H54 (cell line): ENCODE results near the gene PACSIN2.
A peak's percentile ranks its signal among the peaks of the same experiment; 100 is the strongest.

Experiments used
- DNase-seq: peaks from one replicate; pipeline ENCODE4 v3.0.0; 2011; ENCODE audit warnings: low spot score, mixed read lengths; ENCODE audit not compliant: insufficient read length
- FAIRE-seq: peaks from 3 replicates; lab custom pipeline; 2011; peaks lifted over from hg19 to GRCh38; lab: Jason Lieb, UNC
- POLR2A ChIP-seq: IDR thresholded peaks from 2 replicates; pipeline ENCODE4 v1.6.1; 2011; ENCODE audit warnings: low read depth, mild to moderate bottlenecking, low read length

Gene PACSIN2, protein sequence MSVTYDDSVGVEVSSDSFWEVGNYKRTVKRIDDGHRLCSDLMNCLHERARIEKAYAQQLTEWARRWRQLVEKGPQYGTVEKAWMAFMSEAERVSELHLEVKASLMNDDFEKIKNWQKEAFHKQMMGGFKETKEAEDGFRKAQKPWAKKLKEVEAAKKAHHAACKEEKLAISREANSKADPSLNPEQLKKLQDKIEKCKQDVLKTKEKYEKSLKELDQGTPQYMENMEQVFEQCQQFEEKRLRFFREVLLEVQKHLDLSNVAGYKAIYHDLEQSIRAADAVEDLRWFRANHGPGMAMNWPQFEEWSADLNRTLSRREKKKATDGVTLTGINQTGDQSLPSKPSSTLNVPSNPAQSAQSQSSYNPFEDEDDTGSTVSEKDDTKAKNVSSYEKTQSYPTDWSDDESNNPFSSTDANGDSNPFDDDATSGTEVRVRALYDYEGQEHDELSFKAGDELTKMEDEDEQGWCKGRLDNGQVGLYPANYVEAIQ

GRCh38 chr22:43014869-43015676, at the start of gene PACSIN2:
TSS of gene PACSIN2 (minus strand) at chr22:43015149. CDS start at chr22:42912080, 103,069 bp downstream.
- FAIRE-seq (no peak), DNase-seq (peak; percentile 84)
- peak; percentile 68 for TF ChIP-seq POLR2A

GRCh38 chr22:43060183-43060582, 45.2 kb upstream of the PACSIN2 start:
- FAIRE-seq (no peak), DNase-seq (peak; percentile 36)
- TF ChIP-seq POLR2A, result no peak

- DNase-seq, result no peak
- TF ChIP-seq POLR2A, result no peak
- no peak for FAIRE-seq
Observed at GRCh38 chr22:43057641-43058040, 42.7 kb upstream of the PACSIN2 start.

DNA sequence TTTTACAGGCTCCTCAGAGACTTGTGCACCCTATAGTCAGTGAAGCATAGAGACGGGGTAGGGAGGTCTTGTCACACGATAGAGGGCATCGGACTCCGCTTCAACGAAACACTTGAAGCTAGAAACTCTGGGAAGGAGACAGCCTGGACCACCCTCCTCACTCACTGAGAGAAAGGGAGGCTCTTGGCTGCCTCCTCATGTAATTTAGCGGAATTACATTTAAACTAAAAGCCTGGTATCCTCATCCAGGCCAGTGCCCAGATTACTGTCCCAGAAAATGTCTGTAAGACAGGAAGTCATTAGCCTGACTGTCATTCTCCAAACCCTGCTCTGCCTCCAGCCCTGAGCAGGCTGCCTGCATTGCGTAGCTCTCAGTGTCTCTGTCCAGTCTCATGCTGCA, 38.2 kb upstream of the PACSIN2 start:
- FAIRE-seq, result no peak
- no peak for TF ChIP-seq POLR2A

GRCh38 chr22:43050995-43051394, 36.0 kb upstream of the PACSIN2 start:
- FAIRE-seq (no peak), DNase-seq (no peak)
- no peak for TF ChIP-seq POLR2A

More for the DNA sequence above, 38.2 kb upstream of the PACSIN2 start:
- DNase-seq, result no peak

- no peak for DNase-seq
- no peak for TF ChIP-seq POLR2A
- no peak for FAIRE-seq
Observed at GRCh38 chr22:43047605-43048004, 32.7 kb upstream of the PACSIN2 start.

GRCh38 chr22:43044290-43044712, 29.4 kb upstream of the PACSIN2 start:
- no peak for DNase-seq
- no peak for FAIRE-seq

DNA sequence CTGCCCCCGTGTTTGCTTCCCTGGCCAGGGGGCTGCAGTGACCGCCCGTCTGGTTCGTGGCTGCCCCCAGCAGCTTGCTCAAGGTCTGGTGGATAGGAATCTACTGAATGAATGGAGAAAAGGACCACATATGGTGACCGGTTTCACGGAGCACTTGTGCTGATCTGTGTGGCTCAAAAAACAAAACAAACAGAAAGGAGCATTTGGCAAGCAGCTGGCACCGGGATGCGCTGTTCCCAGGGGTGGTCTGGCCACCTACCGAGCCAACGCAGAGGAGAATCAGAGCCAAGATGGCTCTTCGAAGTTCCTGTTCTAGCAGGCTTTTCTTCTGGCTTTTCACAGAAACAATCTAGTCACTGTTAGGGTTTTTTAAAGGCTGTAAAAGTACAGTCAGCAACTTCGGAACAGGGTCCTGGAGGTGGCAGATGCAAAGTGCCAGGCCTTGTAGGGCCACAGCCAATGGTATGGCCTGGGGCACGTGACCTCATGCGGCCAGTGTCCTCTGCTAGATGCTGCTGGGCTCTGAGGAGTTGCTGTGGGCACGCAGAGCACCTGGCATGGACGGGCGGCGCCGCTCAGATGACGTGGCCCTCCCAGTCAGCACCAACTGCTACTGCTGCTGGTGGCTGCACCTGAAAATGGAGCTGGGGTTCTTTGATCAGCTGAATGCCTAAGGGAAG, 27.3 kb upstream of the PACSIN2 start:
- DNase-seq, result no peak
- TF ChIP-seq POLR2A, result no peak
- FAIRE-seq, result no peak

More at GRCh38 chr22:43044290-43044712, 29.4 kb upstream of the PACSIN2 start:
- TF ChIP-seq POLR2A, result no peak

DNA sequence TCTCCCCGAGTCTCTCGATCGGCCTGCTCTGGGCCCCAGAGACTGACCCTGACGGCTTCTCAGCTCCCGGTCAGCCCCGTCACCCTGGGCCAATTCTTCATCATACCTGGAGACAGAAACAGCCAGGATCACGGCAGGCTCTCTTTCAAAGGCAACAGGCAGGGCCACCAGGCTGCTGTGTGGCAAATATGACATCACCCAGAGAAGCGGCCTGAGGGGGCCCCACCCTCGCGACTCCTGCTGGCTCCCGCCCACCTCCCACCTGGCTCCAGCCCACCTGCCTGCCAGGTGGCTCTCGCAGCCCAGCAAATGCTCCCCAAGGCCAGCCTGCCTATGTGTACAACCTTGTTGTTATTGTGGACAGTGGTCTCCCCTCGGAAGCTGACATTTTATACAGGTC, 24.9 kb upstream of the PACSIN2 start:
- DNase-seq, result no peak
- no peak for TF ChIP-seq POLR2A
- no peak for FAIRE-seq

DNA sequence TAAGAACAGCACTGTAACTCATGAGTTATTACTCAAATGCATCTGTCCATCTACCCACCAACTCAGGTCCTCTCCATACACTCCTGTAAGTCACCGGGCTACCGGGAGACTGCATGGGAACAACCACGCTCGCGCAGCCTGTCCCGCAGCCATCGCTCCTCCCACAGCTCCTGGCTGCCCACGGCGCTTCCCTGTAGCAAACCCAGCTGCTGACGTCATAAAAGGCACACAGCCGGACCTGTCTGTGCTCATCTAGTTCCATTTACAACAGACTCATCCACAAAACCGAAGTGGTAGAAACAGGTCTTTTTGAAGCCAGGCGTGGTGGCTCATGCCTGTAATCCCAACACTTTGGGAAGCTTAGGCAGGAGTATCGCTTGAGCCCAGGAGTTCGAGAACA, 23.4 kb upstream of the PACSIN2 start:
- FAIRE-seq, result no peak
- TF ChIP-seq POLR2A, result no peak
- DNase-seq, result no peak

DNA sequence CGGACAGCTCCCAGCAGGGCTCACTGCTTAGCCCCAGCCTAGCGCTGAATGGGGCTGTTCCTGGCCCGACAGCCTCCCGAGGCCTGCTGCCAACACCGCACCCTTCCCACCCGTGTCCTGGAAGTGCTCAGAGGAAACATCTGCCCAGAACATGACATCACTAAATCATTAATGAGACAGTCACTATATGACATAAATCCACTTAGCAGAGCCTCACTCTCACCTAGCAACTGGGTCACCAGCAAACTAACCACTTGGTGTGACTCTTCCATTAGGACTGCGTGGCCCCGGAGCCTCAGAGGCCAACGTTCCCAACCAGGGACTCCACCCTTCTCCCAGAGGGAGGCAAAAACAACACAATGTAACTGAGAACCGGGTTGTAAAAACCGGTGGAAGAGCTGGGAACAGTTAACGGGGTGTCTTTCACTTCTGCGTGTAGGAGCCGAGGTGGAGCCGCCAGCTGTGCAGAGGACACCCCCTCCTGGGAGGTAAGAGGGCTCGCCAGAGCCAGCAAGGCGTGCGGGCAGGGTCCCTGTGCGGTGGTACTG, 21.4 kb upstream of the PACSIN2 start:
- peak; percentile 49 for DNase-seq
- TF ChIP-seq POLR2A, result no peak
- no peak for FAIRE-seq

DNA sequence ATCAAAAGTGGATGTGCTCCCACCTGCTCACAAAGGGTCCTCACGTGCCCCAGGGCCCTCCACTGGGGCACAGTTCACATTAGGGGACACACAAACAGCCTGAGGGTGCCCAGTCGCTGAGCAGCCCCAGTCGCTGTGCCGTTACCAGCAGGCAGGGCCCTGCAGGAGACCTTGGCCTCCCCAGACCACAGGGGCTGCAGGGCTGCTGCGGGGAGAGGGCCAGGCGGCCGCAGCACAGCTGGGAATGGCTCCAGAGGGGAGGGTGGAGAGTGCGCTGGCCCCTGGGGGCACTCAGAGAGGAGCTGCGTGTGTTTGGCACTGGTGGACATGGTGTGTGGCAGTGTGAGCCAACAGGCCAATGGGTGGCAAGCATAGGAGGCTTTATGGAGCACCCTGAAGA, 20.3 kb upstream of the PACSIN2 start:
- no peak for FAIRE-seq
- no peak for TF ChIP-seq POLR2A

GRCh38 chr22:43031617-43032016, 16.7 kb upstream of the PACSIN2 start:
- FAIRE-seq (no peak), DNase-seq (no peak)
- no peak for TF ChIP-seq POLR2A

More for the DNA sequence above, 20.3 kb upstream of the PACSIN2 start:
- no peak for DNase-seq

DNA sequence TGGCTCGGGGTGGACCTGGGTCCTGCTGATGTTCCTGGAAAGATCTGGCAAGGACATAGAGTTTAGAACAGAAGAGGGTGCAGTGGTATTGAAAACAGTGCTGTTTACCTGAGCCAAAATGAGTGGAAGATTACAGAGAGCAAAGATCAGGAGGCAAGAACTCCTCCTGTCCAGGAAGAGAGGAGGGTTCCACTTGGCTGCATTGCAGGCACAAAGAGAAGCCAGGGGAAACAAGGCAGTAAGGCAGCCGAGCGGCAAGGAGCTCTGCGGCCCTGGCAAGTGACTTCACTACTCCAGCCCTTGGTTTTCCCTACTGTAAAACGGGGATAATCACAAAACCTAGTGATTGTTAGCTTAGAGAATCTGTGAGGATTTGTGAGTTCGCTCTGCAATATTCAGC, 3.7 kb upstream of the PACSIN2 start:
- FAIRE-seq (no peak), DNase-seq (no peak)
- no peak for TF ChIP-seq POLR2A
